HFFc6 (cell line): Measurements from ENCODE around the gene PRDM16. TPM values are rescaled to one million over a fixed set of nuclear protein-coding genes. Genes with fewer than 3 reads are reported as not detected.

Experiments used
- DNase-seq: peaks from one replicate; pipeline ENCODE4 v3.0.0-alpha.2; 2018
- H3K27ac Mint-ChIP-seq: 2 replicates; pipeline ENCODE4 v1.8.0; 2020; ENCODE audit warnings: mild to moderate bottlenecking, mixed read lengths
- H3K27me3 Mint-ChIP-seq: 2 replicates; pipeline ENCODE4 v1.8.0; 2021; ENCODE audit warnings: mild to moderate bottlenecking, moderate library complexity, mixed read lengths; ENCODE audit not compliant: insufficient read depth
- H3K36me3 Mint-ChIP-seq: 2 replicates; pipeline ENCODE4 v1.8.0; 2021; ENCODE audit warnings: low read depth, mixed read lengths
- H3K4me1 Mint-ChIP-seq: 2 replicates; pipeline ENCODE4 v1.8.0; 2020; ENCODE audit warnings: low read depth, mixed read lengths
- H3K4me3 Mint-ChIP-seq: 2 replicates; pipeline ENCODE4 v1.8.0; 2020; ENCODE audit warnings: mild to moderate bottlenecking, moderate library complexity, mixed read lengths
- H3K9me3 Mint-ChIP-seq: 2 replicates; pipeline ENCODE4 v1.8.0; 2020; ENCODE audit warnings: mild to moderate bottlenecking, mixed read lengths
- total RNA-seq, 6 experiments: library from RNA; stranded (reverse); fragmentation: NEBNext Ultra II Directional; extraction: Animal tissue kit (Norgen Biotek cat#: 25700); gene quantifications; 2 replicates in 1 of 6; 3 replicates in 5 of 6; pipeline ENCODE4 v1.2.3, GENCODE V29; 2021
- TF ChIP-seq, protein P1 (sequence below): fragments of 200-600 bp; sonication (generic); IDR thresholded peaks from 2 replicates; pipeline ENCODE4 v1.5.0; 2021; ENCODE audit warnings: antibody characterized with exemption, mild to moderate bottlenecking

The PRDM16 gene
- total RNA-seq, 6 experiments from 2014 or later, result not detected

DNA sequence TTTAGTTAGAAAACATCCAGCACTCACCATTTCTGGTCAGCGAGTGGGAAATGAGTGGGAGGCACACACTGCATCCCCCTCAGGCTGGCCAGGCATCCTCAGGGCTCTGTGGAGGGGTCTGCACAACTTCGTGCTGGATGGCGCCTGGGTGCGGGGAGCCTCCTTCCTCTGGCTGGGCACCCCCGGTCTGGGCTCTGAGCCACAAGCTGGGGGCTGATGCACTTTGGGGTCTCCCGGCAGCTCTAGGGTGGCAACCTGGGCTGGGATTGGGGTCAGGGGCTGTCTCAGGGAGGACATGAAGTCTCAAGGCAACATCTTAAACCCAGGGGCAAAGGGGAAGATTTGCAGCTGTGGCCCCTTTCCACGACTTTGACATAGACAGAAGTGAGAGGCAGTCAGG, 23.5 kb downstream of the PRDM16 start:
- H3K36me3 Mint-ChIP-seq, result peaks cover 4% of the 10 kb centered on the region; the same call in 1 of the 2 replicates
- H3K27ac Mint-ChIP-seq, result no peak overlapping the region
- peaks cover 22% of the 10 kb centered on the region for H3K9me3 Mint-ChIP-seq
- H3K4me3 Mint-ChIP-seq, result no peak overlapping the region
- H3K27me3 Mint-ChIP-seq, result no peaks in the 10 kb centered on the region
- H3K4me1 Mint-ChIP-seq, result no peaks in the 10 kb centered on the region
- TF ChIP-seq, protein P1, sequence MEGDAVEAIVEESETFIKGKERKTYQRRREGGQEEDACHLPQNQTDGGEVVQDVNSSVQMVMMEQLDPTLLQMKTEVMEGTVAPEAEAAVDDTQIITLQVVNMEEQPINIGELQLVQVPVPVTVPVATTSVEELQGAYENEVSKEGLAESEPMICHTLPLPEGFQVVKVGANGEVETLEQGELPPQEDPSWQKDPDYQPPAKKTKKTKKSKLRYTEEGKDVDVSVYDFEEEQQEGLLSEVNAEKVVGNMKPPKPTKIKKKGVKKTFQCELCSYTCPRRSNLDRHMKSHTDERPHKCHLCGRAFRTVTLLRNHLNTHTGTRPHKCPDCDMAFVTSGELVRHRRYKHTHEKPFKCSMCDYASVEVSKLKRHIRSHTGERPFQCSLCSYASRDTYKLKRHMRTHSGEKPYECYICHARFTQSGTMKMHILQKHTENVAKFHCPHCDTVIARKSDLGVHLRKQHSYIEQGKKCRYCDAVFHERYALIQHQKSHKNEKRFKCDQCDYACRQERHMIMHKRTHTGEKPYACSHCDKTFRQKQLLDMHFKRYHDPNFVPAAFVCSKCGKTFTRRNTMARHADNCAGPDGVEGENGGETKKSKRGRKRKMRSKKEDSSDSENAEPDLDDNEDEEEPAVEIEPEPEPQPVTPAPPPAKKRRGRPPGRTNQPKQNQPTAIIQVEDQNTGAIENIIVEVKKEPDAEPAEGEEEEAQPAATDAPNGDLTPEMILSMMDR, result no peak
- no peak for DNase-seq

DNA sequence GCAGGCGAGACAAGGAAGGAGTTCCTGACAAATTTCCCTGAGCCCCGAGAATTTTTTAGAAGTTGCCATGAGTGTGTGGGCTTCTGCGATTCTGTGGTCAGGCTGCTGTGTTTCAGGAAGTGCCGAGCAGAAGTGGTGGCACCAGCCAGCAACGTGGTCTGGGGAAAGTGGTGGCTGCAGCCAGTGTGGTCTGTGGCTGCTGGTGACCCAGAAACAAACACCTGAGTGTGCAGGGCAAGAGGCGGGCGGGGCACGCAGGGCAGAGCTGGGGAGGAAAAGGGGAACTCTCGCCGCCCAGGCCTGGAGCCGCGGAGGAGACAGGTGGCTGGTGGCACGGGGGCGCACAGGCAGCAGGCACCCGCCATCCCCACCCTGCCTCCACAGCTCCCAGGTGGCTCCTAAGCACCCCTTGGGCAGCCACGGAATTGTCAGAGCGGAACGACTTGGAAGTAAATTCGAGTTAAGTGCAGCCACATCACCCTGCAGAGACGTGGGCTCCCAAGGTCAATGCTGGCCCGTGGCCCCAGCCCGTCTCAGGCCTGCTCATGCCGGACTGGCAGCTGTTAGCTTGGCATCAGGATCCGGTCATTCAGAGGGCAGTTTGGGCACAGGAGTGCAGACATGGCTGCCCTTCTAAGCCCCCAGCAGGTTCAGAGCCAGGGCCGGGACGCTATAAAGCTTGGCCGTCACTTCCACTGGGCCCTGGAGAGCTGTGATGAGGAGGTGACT, 25.1 kb downstream of the PRDM16 start:
- no peaks in the 10 kb centered on the region for H3K4me1 Mint-ChIP-seq
- H3K36me3 Mint-ChIP-seq, result peaks cover 4% of the 10 kb centered on the region; the same call in 1 of the 2 replicates
- H3K4me3 Mint-ChIP-seq, result no peak overlapping the region
- no peaks in the 10 kb centered on the region for H3K27me3 Mint-ChIP-seq
- DNase-seq, result no peak
- TF ChIP-seq, protein P1, result no peak
- H3K9me3 Mint-ChIP-seq, result peaks cover 22% of the 10 kb centered on the region
- H3K27ac Mint-ChIP-seq, result no peak overlapping the region

DNA sequence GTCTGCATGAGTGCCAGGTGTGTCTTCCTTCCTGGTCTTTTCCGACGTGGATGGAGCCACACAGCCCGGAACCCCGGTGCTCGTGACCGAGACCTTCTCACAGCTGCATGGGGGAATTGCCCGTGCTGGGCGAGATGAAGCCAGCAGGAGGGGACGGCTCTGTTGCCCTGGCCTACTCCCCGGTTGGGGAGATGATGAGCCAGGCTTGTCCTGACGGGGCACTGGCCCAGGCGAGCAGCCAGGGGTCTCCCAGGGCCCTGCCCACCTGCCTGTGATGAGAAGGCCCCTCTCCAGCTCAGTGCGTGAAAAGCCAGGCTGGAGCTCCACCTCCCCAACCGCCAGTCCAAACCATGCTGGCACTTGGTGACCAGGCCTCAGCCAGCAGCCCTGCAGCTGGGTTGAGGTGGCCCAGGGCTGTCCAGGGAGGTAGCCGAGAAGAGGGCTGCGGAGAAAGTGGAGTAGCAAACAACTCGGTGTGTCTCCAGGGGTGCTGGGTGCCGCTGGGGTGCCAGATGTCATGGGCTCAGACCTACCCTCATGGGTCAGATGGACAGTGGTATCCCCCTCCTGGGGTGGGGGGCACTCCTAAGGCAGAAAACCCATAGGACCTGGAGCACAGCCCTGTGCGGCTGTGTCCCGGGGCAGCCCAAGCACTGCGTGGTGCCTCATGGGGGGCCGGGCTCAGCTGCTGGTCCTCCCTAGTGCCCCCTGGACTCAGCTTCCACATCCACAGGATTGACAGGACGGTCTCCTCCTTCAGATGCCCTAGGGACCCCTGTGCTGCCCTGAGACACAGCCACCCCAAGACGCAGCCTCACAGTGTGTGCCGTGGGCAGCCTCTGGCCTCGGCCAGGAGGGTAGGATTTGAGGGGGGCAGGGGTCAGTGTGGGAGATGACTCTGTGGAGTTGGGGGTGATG, 26.1 kb downstream of the PRDM16 start:
- TF ChIP-seq, protein P1, result no peak
- no peak overlapping the region for H3K4me3 Mint-ChIP-seq
- no peaks in the 10 kb centered on the region for H3K4me1 Mint-ChIP-seq
- no peaks in the 10 kb centered on the region for H3K27me3 Mint-ChIP-seq
- DNase-seq, result no peak
- no peak overlapping the region for H3K27ac Mint-ChIP-seq
- peaks cover 16% of the 10 kb centered on the region for H3K9me3 Mint-ChIP-seq
- H3K36me3 Mint-ChIP-seq, result peaks cover 4% of the 10 kb centered on the region; the same call in 1 of the 2 replicates

DNA sequence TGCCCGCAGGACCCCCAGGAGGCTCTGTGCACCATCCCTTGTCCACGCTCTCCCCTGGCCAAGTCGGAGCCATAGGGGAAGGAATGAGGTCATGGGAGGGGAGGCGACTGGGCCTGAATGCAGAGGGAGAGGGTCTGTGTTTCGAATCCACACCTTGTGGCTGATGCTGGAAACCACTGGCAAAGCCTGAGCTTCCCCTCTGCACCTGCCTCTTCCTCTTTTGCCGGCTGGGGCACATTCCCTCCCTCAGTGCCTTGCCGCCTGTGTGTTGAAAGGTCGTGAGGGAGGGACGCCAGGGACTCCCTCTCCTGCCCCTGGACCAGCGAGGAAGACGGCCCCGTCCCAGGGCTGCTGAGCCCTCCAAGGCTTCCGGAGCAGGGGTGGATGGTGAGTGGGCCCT, 27.3 kb downstream of the PRDM16 start:
- Mint-ChIP-seq H3K36me3 (peaks cover 4% of the 10 kb centered on the region; the same call in 1 of the 2 replicates), H3K9me3 (peaks cover 10% of the 10 kb centered on the region), H3K4me3 (no peak overlapping the region), H3K27ac (no peak overlapping the region), H3K27me3 (no peaks in the 10 kb centered on the region), H3K4me1 (no peaks in the 10 kb centered on the region)
- DNase-seq, result no peak
- TF ChIP-seq, protein P1, result no peak

DNA sequence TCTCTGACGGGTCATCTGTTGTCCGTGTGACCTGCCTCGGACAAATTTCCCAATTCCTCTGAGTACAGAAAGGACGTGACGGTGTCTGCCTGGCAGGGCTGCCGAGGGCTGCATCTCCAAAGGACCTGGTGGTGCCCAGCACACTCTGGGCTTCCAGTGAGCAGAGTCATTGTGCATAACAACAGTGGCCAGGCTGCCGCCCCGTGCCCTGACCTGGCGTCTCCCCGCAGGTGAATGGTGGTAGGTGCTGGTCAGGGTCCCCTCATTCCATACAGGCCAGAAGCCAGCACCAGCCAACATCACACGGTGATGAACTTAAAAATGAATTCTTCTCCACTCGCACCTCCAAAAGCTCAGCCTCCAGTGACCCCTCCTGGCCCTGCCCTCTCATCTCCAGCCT, 28.2 kb downstream of the PRDM16 start:
- Mint-ChIP-seq H3K4me3 (no peak overlapping the region), H3K27me3 (no peaks in the 10 kb centered on the region), H3K4me1 (no peaks in the 10 kb centered on the region), H3K27ac (no peak overlapping the region), H3K36me3 (peaks cover 4% of the 10 kb centered on the region; the same call in 1 of the 2 replicates), H3K9me3 (peaks cover 10% of the 10 kb centered on the region)
- TF ChIP-seq, protein P1, result no peak
- no peak for DNase-seq
